Neural cell (in vitro differentiated cells): Measurements from ENCODE around the gene DPPA2. TPM values are rescaled to one million over a fixed set of nuclear protein-coding genes. Genes with fewer than 3 reads are reported as not detected.

Source experiments
- H2AFZ ChIP-seq: fragments of 200-600, 300-800 bp; sonication (generic), shearing (Covaris generic); 2 replicates; pipeline ENCODE4 v1.6.0; 2014; ENCODE audit warnings: low read depth, mild to moderate bottlenecking, antibody characterized with exemption, low read length, moderate library complexity
- H3F3A ChIP-seq: fragments of 200-600 bp; shearing (Covaris generic); 2 replicates; pipeline ENCODE4 v1.6.1; 2016; ENCODE audit warnings: mild to moderate bottlenecking, moderate library complexity, mixed read lengths, antibody characterized with exemption, low read length; ENCODE audit not compliant: insufficient read depth, poor library complexity, severe bottlenecking
- H3K27ac ChIP-seq: fragments of 200-600, 300-800 bp; sonication (generic), shearing (Covaris generic); 2 replicates; pipeline ENCODE4 v1.5.1; 2014; ENCODE audit warnings: mild to moderate bottlenecking, low read length, moderate library complexity
- H3K27me3 ChIP-seq: fragments of 300-800, 200-600 bp; sonication (generic), shearing (Covaris generic); 2 replicates; pipeline ENCODE4 v1.6.0; 2014; ENCODE audit warnings: mild to moderate bottlenecking, low read depth, low read length, moderate library complexity; ENCODE audit not compliant: insufficient read depth
- H3K36me3 ChIP-seq: fragments of 300-800, 200-600 bp; sonication (generic), shearing (Covaris generic); 2 replicates; pipeline ENCODE4 v1.5.1; 2014; ENCODE audit warnings: mild to moderate bottlenecking, antibody characterized with exemption, low read length, moderate library complexity; ENCODE audit not compliant: insufficient read depth
- H3K4me2 ChIP-seq: fragments of 300-800, 200-600 bp; sonication (generic), shearing (Covaris generic); 2 replicates; pipeline ENCODE4 v1.6.0; 2014; ENCODE audit warnings: mild to moderate bottlenecking, low read length
- H3K4me3 ChIP-seq: fragments of 300-800, 200-600 bp; sonication (generic), shearing (Covaris generic); 2 replicates; pipeline ENCODE4 v1.5.1; 2014; ENCODE audit warnings: mild to moderate bottlenecking, low read length, moderate library complexity
- H3K79me2 ChIP-seq: fragments of 200-600 bp; shearing (Covaris generic); replicated peaks from 2 replicates; pipeline ENCODE4 v1.6.0; 2014; ENCODE audit warnings: mild to moderate bottlenecking, low read length, moderate library complexity; ENCODE audit not compliant: insufficient read depth
- H3K9ac ChIP-seq: fragments of 300-800, 200-600 bp; sonication (generic), shearing (Covaris generic); 2 replicates; pipeline ENCODE4 v1.6.1; 2016; ENCODE audit warnings: mild to moderate bottlenecking, low read length, mixed read lengths
- H3K9me2 ChIP-seq: fragments of 200-600 bp; shearing (Covaris generic); 2 replicates; pipeline ENCODE4 v1.6.1; 2016; ENCODE audit warnings: mild to moderate bottlenecking, low read length, mixed read lengths; ENCODE audit not compliant: insufficient read depth
- H3K9me3 ChIP-seq: fragments of 200-600, 300-800 bp; sonication (generic), shearing (Covaris generic); 2 replicates; pipeline ENCODE4 v1.6.1; 2016; ENCODE audit warnings: mild to moderate bottlenecking, mixed run types, low read length, moderate library complexity, mixed read lengths
- H4K20me1 ChIP-seq: fragments of 200-600 bp; shearing (Covaris generic); 2 replicates; pipeline ENCODE4 v1.6.1; 2016; ENCODE audit warnings: mild to moderate bottlenecking, mixed run types; ENCODE audit not compliant: insufficient read depth
- CTCF ChIP-seq: fragments of 450-650 bp; IDR thresholded peaks from 2 replicates; pipeline ENCODE4 v1.5.1; 2014; ENCODE audit warnings: antibody characterized with exemption, mild to moderate bottlenecking, moderate library complexity; ENCODE audit not compliant: poor library complexity, severe bottlenecking
- EP300 ChIP-seq: fragments of 450-650 bp; conservative IDR thresholded peaks from 2 replicates; pipeline ENCODE4 v1.6.1; 2014; ENCODE audit warnings: antibody characterized with exemption, mild to moderate bottlenecking, moderate library complexity; ENCODE audit not compliant: poor library complexity, severe bottlenecking
- EZH2 ChIP-seq: fragments of 200-600, 300-800 bp; shearing (Covaris generic), sonication (generic); IDR thresholded peaks from 2 replicates; pipeline ENCODE4 v1.6.1; 2014; ENCODE audit warnings: antibody characterized with exemption, low read length, borderline replicate concordance, mild to moderate bottlenecking; ENCODE audit not compliant: insufficient read depth, poor library complexity, severe bottlenecking
- MXI1 ChIP-seq: fragments of 450-650 bp; conservative IDR thresholded peaks from 2 replicates; pipeline ENCODE4 v1.6.1; 2014; ENCODE audit warnings: antibody characterized with exemption, mild to moderate bottlenecking; ENCODE audit not compliant: poor library complexity, severe bottlenecking
- POLR2AphosphoS5 ChIP-seq: IDR thresholded peaks from 2 replicates; pipeline ENCODE4 v1.6.1; 2012
- RAD21 ChIP-seq: fragments of 450-650 bp; conservative IDR thresholded peaks from 2 replicates; pipeline ENCODE4 v1.6.1; 2014; ENCODE audit warnings: antibody characterized with exemption, mild to moderate bottlenecking, moderate library complexity
- REST ChIP-seq: IDR thresholded peaks from 2 replicates; pipeline ENCODE4 v1.6.1; 2012; ENCODE audit warnings: borderline replicate concordance
- SMC3 ChIP-seq: fragments of 450-650 bp; conservative IDR thresholded peaks from 2 replicates; pipeline ENCODE4 v1.6.1; 2014; ENCODE audit warnings: antibody characterized with exemption, mild to moderate bottlenecking, moderate library complexity; ENCODE audit not compliant: poor library complexity
- TAF1 ChIP-seq: IDR thresholded peaks from 2 replicates; pipeline ENCODE4 v1.6.1; 2012; ENCODE audit warnings: low read depth
- polyA plus RNA-seq: library from polyadenylated mRNA; depleted of rRNA; stranded (reverse); fragments of >200 nt; gene quantifications from 2 replicates; pipeline ENCODE4 v1.2.3, GENCODE V29; 2014

The DPPA2 gene
- polyA plus RNA-seq, 1 donor from 2014 or later: not detected

GRCh38 chr3:109265295-109265694 lies 51.0 kb downstream of the DPPA2 start:
- no peak overlapping the region for H3K9ac ChIP-seq
- no peak overlapping the region for H3K4me3 ChIP-seq
- H4K20me1 ChIP-seq: no peaks in the 10 kb centered on the region
- no peaks in the 10 kb centered on the region for H3F3A ChIP-seq
- H3K9me3 ChIP-seq: no peaks in the 10 kb centered on the region
- no peaks in the 10 kb centered on the region for H3K79me2 ChIP-seq
- H3K9me2 ChIP-seq: no peaks in the 10 kb centered on the region
- no peaks in the 10 kb centered on the region for H3K36me3 ChIP-seq
- no peak overlapping the region for H2AFZ ChIP-seq
- no peak overlapping the region for H3K4me2 ChIP-seq
- H3K27me3 ChIP-seq: no peaks in the 10 kb centered on the region
- TF ChIP-seq POLR2AphosphoS5 (no peak), EZH2 (no peak), CTCF (no peak), SMC3 (no peak), RAD21 (no peak), REST (no peak), TAF1 (no peak), MXI1 (no peak), EP300 (no peak)
- no peak overlapping the region for H3K27ac ChIP-seq

GRCh38 chr3:109257269-109257668 lies 59.0 kb downstream of the DPPA2 start:
- H3K9me3 ChIP-seq: no peaks in the 10 kb centered on the region
- H3F3A ChIP-seq: no peaks in the 10 kb centered on the region
- H2AFZ ChIP-seq: no peak overlapping the region
- no peaks in the 10 kb centered on the region for H3K9me2 ChIP-seq
- no peaks in the 10 kb centered on the region for H3K36me3 ChIP-seq
- no peak overlapping the region for H3K9ac ChIP-seq
- no peak overlapping the region for H3K27ac ChIP-seq
- no peaks in the 10 kb centered on the region for H3K27me3 ChIP-seq
- TF ChIP-seq EP300: no peak
- no peak for TF ChIP-seq TAF1
- TF ChIP-seq SMC3: no peak
- TF ChIP-seq RAD21: no peak
- no peak for TF ChIP-seq MXI1
- TF ChIP-seq EZH2: no peak
- no peak for TF ChIP-seq CTCF
- no peak for TF ChIP-seq POLR2AphosphoS5
- TF ChIP-seq REST: no peak
- no peaks in the 10 kb centered on the region for H3K79me2 ChIP-seq
- no peaks in the 10 kb centered on the region for H4K20me1 ChIP-seq
- no peak overlapping the region for H3K4me2 ChIP-seq
- H3K4me3 ChIP-seq: no peak overlapping the region
